ENCODE measurements around the gene TBX20. TPM values are rescaled to one million over a fixed set of nuclear protein-coding genes. Genes with fewer than 3 reads are reported as not detected.

Gene TBX20
- total RNA-seq, 1 experiment from 2014 or later: not detected

DNA sequence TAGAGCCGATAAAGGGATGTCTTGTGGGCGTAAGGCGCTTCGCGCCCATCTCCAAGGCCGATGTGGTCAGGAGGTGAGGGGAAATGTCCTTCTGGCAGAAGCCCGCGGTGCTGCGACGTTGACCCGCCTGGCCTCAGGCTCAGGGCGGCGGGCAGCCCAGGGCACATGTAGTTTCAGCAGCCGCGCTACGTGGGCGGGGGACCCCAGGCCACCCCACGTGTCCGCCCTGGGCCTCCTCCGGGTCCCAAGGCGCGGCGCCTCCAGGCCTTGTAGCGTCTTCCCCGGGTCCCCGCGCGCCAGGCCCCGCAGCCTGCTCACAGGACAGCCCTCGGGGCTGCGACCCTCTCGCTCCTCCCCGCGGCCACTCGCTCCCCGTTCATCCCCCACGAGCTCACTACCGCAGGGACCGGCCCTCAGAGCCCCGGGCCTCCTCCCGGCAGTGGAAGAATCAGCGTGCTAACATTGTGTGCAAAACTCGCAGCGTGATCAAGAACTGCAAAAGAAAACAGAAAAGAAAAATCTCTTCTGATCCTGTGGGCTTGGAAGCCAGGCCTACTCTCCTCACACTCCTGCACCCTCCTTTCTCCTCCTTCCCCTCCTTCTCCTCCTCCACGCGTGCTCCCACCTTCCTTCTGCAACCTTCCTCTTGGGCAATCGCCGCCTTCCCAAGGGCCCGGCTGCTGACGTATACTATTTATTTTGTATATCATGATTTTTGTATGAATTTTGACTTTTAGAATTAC is 4.4 kb upstream of the TBX20 start:
- no peak overlapping the region for H2BK20ac ChIP-seq (ENCODE audit: low read depth, low read length, poor library complexity, severe bottlenecking)
- no peak overlapping the region for H3K9ac ChIP-seq (ENCODE audit: extremely low read depth, insufficient read length, low read length)
- peaks cover 9% of the 10 kb centered on the region for H3K4me1 ChIP-seq (ENCODE audit: insufficient read depth, low read length)
- no CpG with 5 or more reads among the region's 50 CpGs for WGBS (ENCODE audit: extremely low coverage, insufficient read length, low lambda C conversion rate)
- H3K79me1 ChIP-seq (ENCODE audit: insufficient read depth, low read depth, low read length, poor library complexity, severe bottlenecking): no peaks in the 10 kb centered on the region
- H2BK120ac ChIP-seq (ENCODE audit: low read depth, low read length, poor library complexity, severe bottlenecking): no peak overlapping the region
- H2BK15ac ChIP-seq (ENCODE audit: low read depth, low read length): no peak overlapping the region
- H2BK12ac ChIP-seq (ENCODE audit: insufficient read length, low read depth, low read length): no peak overlapping the region
- no peak overlapping the region for H4K5ac ChIP-seq (ENCODE audit: insufficient read length, low read depth, low read length)
- no peak overlapping the region for H2BK5ac ChIP-seq (ENCODE audit: insufficient read length, low read length)
- no peaks in the 10 kb centered on the region for H3K9me3 ChIP-seq (ENCODE audit: control insufficient read depth, low read depth, low read length)
- no peak overlapping the region for H3K27ac Mint-ChIP-seq
- no peak overlapping the region for H3K4ac ChIP-seq (ENCODE audit: low read depth, low read length)
- H3K14ac ChIP-seq (ENCODE audit: insufficient read depth, low read length): no peak overlapping the region
- H3K4me3 Mint-ChIP-seq: peak overlapping the region; percentile 54 to 84
- no peak overlapping the region for H4K8ac ChIP-seq (replicated peaks; ENCODE audit: insufficient read length, low read depth, low read length)
- no peaks in the 10 kb centered on the region for H3K36me3 Mint-ChIP-seq (ENCODE audit: insufficient read depth in 1 of 3, low read depth in 3 of 3)
- no peak overlapping the region for H4K91ac ChIP-seq (ENCODE audit: insufficient read length, low read depth, low read length)
- H3K27ac ChIP-seq (ENCODE audit: insufficient read length, low read depth, low read length): no peak overlapping the region
- DNase-seq: no peak
- H3K79me2 ChIP-seq (ENCODE audit: insufficient read depth, low read length): no peaks in the 10 kb centered on the region
- H3K4me2 ChIP-seq (ENCODE audit: insufficient read depth, insufficient read length, low read length): peak overlapping the region; percentile 81
- H2AK5ac ChIP-seq (ENCODE audit: insufficient read length, low read length): no peak overlapping the region
- TF ChIP-seq, protein P1, sequence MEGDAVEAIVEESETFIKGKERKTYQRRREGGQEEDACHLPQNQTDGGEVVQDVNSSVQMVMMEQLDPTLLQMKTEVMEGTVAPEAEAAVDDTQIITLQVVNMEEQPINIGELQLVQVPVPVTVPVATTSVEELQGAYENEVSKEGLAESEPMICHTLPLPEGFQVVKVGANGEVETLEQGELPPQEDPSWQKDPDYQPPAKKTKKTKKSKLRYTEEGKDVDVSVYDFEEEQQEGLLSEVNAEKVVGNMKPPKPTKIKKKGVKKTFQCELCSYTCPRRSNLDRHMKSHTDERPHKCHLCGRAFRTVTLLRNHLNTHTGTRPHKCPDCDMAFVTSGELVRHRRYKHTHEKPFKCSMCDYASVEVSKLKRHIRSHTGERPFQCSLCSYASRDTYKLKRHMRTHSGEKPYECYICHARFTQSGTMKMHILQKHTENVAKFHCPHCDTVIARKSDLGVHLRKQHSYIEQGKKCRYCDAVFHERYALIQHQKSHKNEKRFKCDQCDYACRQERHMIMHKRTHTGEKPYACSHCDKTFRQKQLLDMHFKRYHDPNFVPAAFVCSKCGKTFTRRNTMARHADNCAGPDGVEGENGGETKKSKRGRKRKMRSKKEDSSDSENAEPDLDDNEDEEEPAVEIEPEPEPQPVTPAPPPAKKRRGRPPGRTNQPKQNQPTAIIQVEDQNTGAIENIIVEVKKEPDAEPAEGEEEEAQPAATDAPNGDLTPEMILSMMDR (conservative IDR thresholded peaks at IDR 0.05): no peak
- peaks cover 92% of the 10 kb centered on the region for H3K27me3 ChIP-seq (ENCODE audit: insufficient read depth, low read length)
- no peak overlapping the region for H3K23ac ChIP-seq (ENCODE audit: insufficient read length, low read depth, low read length)
- no peak overlapping the region for H3T11ph ChIP-seq (ENCODE audit: low read length)
- H3K4me1 Mint-ChIP-seq: peaks cover 44 to 59% of the 10 kb centered on the region in 2 experiments
- no peaks in the 10 kb centered on the region for H4K20me1 ChIP-seq (ENCODE audit: control insufficient read depth, insufficient read depth, insufficient read length)
- no peak overlapping the region for H3K56ac ChIP-seq (ENCODE audit: insufficient read length, low read depth, low read length)
- no peak overlapping the region for H3K18ac ChIP-seq (ENCODE audit: insufficient read length, low read depth, low read length)
- peaks cover 99% of the 10 kb centered on the region for H3K27me3 Mint-ChIP-seq (ENCODE audit: low read depth)
- H3K23me2 ChIP-seq (ENCODE audit: insufficient read length, low read depth, low read length, poor library complexity, severe bottlenecking): peaks cover 32% of the 10 kb centered on the region
- no peak overlapping the region for H2AFZ ChIP-seq (ENCODE audit: low read length)
- H3K9me3 Mint-ChIP-seq: no peaks in the 10 kb centered on the region; a peak in 1 of 5 replicates
